NT2/D1 (cell line): ENCODE results near the gene PLEKHJ1.

Experiments
- SUZ12 ChIP-seq: IDR thresholded peaks from 2 replicates; pipeline ENCODE4 v1.6.1; 2011; ENCODE audit not compliant: insufficient read length, insufficient read depth; ENCODE audit errors: extremely low read depth
- ZNF274 ChIP-seq: IDR thresholded peaks from 2 replicates; pipeline ENCODE4 v1.6.1; 2011; ENCODE audit warnings: mild to moderate bottlenecking, low read depth, low read length

DNA sequence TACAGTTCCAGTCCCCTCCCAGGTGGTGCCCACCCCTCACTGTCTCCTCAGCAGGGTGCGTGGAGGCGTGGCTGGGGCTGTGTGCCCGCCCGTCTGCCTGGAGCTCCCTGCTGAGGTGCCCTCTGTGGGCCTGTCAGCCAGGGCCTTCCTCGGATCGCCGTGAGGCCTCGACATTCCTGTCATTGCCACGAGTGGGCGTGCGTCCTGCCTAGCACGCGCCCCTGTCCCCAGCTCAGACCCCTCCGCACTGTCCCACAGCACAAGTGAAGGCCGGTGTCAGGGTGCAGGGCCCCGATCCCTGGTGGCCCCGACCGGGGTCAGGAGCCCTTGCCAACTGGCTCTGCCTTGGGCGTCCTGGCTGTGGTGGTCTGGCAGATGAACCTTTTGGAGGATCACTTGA lies 40.2 kb downstream of the PLEKHJ1 start:
- TF ChIP-seq ZNF274 (no peak), SUZ12 (no peak)
